Esophagus muscularis mucosa (tissue), 4 donors: ENCODE results near the gene POLR3GL.

Experiments
- EP300 ChIP-seq: sonication (generic); formaldehyde crosslinking; IDR thresholded peaks from one replicate; pipeline ENCODE4 v1.6.1; 2017; ENCODE audit warnings: antibody characterized with exemption
- POLR2A ChIP-seq: fragments of 450-650 bp; IDR thresholded peaks from one replicate; pipeline ENCODE4 v1.6.1; 2017; ENCODE audit warnings: antibody characterized with exemption, moderate library complexity, mild to moderate bottlenecking, low read depth
- POLR2AphosphoS5 ChIP-seq, 2 donors: sonication (generic); formaldehyde crosslinking; IDR thresholded peaks; one replicate each; pipeline ENCODE4 v1.6.1; 2017; ENCODE audit warnings: antibody characterized with exemption in 2 of 2
- TF ChIP-seq, protein P1 (sequence below), 3 experiments: fragments of 200-600 bp in 2 of 3; fragments of 450-650 bp in 1 of 3; sonication (generic) in 2 of 3; IDR thresholded peaks; one replicate each; pipeline ENCODE4 v1.5.1; 2017 to 2019; ENCODE audit warnings: antibody characterized with exemption in 3 of 3, mild to moderate bottlenecking in 2 of 3, moderate library complexity in 1 of 3

DNA sequence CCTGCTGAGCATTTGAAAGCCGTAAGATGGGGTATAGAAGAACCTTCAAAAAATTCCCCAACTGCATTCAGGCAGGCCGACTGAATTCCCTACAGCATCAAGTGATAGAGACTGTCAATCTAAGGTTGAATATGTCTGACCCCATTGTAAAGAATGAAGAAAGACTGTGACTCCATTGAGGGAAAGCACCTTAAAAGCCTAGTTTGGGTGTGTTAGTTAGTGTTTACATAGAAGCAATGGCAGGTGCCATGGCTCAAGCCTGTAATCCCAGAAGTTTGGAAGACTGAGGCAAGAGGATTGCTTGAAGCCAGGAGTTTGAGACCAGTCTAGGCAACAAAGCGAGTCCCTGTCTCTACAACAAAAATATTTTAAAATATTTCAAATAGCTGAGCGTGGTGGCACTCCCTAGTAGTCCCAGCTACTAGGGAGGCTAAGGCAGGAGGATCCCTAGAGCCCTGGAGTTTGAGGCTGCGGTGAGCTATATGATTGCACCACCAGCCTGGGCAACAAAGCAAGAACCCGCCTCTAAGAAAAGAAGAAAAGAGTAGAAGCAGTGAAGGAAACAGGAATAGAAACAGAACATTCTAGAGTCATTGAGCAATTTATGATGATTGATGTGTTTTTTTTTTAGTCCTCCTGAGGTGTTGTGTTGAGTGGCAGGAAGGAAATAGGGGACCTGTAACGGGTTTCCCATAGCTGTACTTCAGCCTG, 15.4 kb downstream of the POLR3GL start:
- TF ChIP-seq, protein P1, sequence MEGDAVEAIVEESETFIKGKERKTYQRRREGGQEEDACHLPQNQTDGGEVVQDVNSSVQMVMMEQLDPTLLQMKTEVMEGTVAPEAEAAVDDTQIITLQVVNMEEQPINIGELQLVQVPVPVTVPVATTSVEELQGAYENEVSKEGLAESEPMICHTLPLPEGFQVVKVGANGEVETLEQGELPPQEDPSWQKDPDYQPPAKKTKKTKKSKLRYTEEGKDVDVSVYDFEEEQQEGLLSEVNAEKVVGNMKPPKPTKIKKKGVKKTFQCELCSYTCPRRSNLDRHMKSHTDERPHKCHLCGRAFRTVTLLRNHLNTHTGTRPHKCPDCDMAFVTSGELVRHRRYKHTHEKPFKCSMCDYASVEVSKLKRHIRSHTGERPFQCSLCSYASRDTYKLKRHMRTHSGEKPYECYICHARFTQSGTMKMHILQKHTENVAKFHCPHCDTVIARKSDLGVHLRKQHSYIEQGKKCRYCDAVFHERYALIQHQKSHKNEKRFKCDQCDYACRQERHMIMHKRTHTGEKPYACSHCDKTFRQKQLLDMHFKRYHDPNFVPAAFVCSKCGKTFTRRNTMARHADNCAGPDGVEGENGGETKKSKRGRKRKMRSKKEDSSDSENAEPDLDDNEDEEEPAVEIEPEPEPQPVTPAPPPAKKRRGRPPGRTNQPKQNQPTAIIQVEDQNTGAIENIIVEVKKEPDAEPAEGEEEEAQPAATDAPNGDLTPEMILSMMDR (IDR thresholded peaks at IDR 0.05) = no peak
- TF ChIP-seq POLR2AphosphoS5 (IDR thresholded peaks at IDR 0.05) = no peak
- no peak for TF ChIP-seq POLR2A
- no peak for TF ChIP-seq EP300
